ENCODE measurements around the gene CHST6.
"Not testable (repeated sequence)": the region's sequence is repeated elsewhere in the genome, so short reads cannot be mapped to it uniquely, and the experiment has no call there.

Gene CHST6

DNA sequence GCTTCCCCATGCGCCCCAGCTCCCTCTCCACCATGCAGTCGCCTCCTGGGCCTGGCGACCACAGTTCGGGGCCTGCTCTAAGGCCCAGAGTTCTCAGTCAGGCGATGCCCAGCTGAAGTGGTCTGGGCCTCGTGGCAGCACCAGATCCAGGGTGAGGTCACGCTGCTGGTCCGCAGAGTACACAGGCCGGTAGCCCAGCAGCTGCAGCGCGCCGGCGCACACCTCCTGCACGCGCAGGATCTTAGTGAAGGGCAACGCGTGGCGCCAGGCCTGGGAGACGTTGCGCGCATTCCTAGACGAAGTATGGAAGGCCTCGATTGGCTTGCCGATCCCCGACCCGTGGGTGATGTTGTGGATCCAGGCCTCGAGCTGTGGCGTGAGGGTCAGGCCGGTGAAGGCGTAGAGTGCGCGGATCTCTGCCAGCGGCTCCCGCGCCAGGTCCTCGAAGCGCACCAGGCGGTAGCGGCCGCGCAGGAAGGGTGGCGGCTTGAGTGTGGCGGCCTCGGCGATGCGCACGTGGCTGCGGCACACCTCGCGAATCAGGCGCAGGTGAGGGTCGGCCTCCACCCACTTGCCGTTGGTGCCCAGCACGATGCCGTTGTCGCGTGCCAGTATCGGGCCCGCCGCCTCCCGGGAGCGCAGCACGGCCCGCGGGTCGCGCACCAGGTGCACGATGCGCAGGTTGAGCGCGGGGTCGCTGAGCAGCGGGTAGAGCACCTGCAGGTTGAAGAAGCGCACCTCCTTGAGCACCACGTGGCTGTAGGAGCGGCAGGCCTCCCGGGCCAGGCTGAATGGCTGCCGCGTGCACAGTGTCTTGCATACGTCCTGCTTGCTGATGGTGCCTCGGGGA is 34.0 kb upstream of the CHST6 start:
- Histone ChIP-seq H3K36me3 (no peaks in the 10 kb centered on the region), H3K4me3 (ENCODE audit: low read depth in 1 of 2, low read length in 1 of 2) (no peak overlapping the region), H3K27ac (no peak overlapping the region), H3K4me1 (ENCODE audit: control insufficient read depth in 1 of 2, insufficient read depth in 1 of 2, low read depth in 1 of 2, low read length in 1 of 2) (no peaks in the 10 kb centered on the region), H3K9me3 (no peaks in the 10 kb centered on the region), H3K27me3 (no peaks in the 10 kb centered on the region)
- TF ChIP-seq, protein P1, sequence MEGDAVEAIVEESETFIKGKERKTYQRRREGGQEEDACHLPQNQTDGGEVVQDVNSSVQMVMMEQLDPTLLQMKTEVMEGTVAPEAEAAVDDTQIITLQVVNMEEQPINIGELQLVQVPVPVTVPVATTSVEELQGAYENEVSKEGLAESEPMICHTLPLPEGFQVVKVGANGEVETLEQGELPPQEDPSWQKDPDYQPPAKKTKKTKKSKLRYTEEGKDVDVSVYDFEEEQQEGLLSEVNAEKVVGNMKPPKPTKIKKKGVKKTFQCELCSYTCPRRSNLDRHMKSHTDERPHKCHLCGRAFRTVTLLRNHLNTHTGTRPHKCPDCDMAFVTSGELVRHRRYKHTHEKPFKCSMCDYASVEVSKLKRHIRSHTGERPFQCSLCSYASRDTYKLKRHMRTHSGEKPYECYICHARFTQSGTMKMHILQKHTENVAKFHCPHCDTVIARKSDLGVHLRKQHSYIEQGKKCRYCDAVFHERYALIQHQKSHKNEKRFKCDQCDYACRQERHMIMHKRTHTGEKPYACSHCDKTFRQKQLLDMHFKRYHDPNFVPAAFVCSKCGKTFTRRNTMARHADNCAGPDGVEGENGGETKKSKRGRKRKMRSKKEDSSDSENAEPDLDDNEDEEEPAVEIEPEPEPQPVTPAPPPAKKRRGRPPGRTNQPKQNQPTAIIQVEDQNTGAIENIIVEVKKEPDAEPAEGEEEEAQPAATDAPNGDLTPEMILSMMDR (IDR thresholded peaks at IDR 0.05) = no peak

DNA sequence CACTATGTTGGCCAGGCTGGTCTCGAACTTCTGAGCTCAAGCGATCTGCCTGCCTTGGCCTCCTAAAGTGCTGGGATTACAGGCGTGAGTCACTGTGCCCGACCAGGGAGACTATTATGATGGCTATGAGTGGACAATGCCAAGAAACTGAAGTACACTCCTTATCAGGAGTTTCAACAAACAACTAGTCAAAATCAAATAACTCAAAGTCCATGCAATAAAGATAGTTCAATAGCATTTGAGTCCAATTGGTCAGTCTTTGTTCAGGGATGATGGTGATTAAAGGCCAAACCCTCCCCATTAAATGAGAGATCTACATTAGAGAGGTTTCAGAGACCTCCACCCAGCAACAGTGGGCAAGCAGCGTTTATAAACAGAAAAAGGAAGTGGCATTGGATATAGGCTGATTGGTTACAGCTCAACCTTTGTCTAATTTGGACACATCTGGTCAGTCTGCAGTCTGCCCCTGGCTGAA is 32.6 kb upstream of the CHST6 start:
- Histone ChIP-seq H3K4me3 (ENCODE audit: low read depth in 1 of 2, low read length in 1 of 2) (no peak overlapping the region), H3K36me3 (no peaks in the 10 kb centered on the region), H3K27ac (no peak overlapping the region), H3K4me1 (ENCODE audit: control insufficient read depth in 1 of 2, insufficient read depth in 1 of 2, low read depth in 1 of 2, low read length in 1 of 2) (no peaks in the 10 kb centered on the region), H3K27me3 (no peaks in the 10 kb centered on the region), H3K9me3 (no peaks in the 10 kb centered on the region)
- TF ChIP-seq, protein P1 (IDR thresholded peaks at IDR 0.05) = no peak

DNA sequence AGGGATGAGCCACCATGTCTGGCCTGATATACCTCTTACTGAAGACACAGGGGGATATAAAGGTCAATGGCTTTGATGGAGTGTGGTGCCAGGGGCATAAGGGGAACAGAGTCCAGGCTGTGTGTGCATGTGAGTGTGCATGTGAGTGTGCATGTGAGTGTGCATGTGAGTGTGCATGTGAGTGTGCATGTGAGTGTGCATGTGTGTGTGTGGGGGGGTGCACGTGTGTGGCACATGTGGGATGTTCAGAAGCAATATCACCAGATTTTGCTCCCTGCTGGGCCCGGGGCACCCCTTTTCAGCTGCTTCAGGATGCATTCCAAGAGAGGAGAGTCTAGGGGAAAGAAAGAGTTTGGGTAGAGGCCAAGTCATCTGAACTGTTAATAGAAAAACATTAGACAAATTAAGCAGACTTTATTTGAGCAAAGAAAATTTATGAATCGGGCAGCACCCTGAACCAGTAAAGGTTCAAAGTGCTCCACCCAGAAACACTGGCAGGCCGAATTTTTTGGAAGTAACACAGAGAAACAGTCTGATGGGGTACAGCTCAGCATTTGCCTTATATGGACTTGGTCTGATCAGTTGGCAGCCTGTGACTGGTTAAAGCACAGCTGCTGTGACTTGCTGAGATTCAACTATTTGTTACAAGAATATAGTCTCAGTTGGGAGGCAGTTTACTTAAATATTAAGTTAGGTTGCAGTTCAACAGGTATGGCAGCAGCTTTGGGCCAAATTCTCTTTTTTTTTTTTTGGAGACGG is 31.0 kb upstream of the CHST6 start:
- no peaks in the 10 kb centered on the region for H3K9me3 ChIP-seq
- TF ChIP-seq, protein P1 (IDR thresholded peaks at IDR 0.05) = no peak

DNA sequence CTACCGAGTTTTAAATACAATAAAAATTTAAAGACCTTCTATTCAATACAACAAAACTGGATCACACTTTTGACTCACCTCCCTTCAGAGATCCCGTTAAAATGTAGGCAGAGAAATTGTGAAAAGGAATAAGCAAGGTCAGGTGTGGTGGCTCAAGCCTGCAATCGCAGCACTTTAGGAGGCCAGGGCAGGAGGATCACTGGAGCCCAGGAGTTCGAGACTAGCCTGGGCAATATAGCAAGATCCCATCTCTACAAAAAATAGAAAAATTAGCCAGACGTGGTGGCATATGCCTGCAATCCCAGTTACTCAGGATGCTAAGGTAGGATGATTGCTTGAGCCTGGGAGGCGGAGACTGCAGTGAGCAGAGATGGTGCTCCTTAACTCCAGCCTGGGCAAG is 23.9 kb upstream of the CHST6 start:
- TF ChIP-seq, protein P1 (IDR thresholded peaks at IDR 0.05) = no peak
- Histone ChIP-seq H3K4me3 (ENCODE audit: low read depth in 1 of 2, low read length in 1 of 2) (no peak overlapping the region), H3K27me3 (peaks cover 4% of the 10 kb centered on the region), H3K4me1 (ENCODE audit: control insufficient read depth in 1 of 2, insufficient read depth in 1 of 2, low read depth in 1 of 2, low read length in 1 of 2) (peaks cover 7 to 12% of the 10 kb centered on the region in 2 experiments), H3K27ac (no peak overlapping the region), H3K9me3 (no peaks in the 10 kb centered on the region), H3K36me3 (no peaks in the 10 kb centered on the region)

More for the DNA sequence above, 31.0 kb upstream of the CHST6 start:
- Histone ChIP-seq H3K4me1 (ENCODE audit: control insufficient read depth in 1 of 2, insufficient read depth in 1 of 2, low read depth in 1 of 2, low read length in 1 of 2) (no peaks in the 10 kb centered on the region), H3K27ac (no peak overlapping the region), H3K36me3 (no peaks in the 10 kb centered on the region), H3K27me3 (no peaks in the 10 kb centered on the region), H3K4me3 (ENCODE audit: low read depth in 1 of 2, low read length in 1 of 2) (no peak overlapping the region)

DNA sequence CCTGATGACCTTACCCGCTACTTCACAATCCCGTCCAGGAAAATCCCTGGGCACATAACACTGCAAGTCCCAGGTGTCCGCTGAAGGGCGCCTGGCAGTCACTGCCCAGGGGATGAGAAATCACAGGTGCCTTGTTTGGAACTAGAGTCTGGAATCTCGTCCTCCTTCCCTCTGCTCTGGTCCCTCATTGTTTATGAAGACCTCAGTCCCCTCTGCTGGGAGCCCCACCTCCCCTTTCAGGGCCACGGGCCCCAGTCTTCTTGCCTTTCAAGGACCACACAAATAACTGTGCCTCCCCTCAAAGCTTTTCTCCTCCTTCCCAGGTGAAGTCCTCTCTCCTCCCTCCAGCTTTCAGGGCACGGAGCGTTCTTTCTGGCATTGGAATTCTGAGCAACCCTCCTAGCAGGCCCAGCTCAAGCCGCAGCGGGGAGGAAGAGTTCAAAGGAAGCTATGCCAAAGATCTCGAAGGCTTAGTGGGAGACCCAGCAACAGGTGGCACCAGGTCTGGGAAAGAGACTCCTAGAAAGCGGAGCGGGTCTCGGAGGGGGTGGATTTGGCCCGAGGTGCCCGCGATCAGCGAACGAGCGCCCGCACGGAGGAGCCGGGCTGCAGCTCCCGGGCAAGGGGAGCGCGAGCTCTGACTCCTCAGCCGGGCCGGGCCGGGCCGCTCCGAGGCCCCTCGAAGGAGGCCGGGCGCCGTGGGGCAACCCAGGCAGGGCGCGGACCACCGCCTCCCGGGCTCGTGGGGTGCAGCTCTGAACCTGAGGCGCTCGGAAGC is 21.1 kb upstream of the CHST6 start:
- not testable (repeated sequence) for H3K9me3 ChIP-seq, H3K36me3 ChIP-seq, H3K27me3 ChIP-seq
- peaks cover 7 to 12% of the 10 kb centered on the region in 2 experiments for H3K4me1 ChIP-seq (ENCODE audit: control insufficient read depth in 1 of 2, insufficient read depth in 1 of 2, low read depth in 1 of 2, low read length in 1 of 2)
- peak overlapping the region; percentile 89 to 98 for H3K4me3 ChIP-seq (ENCODE audit: low read depth in 1 of 2, low read length in 1 of 2)
- peak overlapping the region; percentile 77 for H3K27ac ChIP-seq
